T follicular helper cell (primary cell): ENCODE measurements around the gene SOHLH2.

Experiments used
- DNase-seq: peaks from one replicate; pipeline ENCODE4 v3.0.0-alpha.2; 2020; ENCODE audit warnings: low read depth
- total RNA-seq, 2 experiments: gene quantifications; one replicate each; lab custom pipeline; 2026; lab: John Stamatoyannopoulos, UW

Gene SOHLH2
- total RNA-seq: 0 reads per million in 2 experiments

DNA sequence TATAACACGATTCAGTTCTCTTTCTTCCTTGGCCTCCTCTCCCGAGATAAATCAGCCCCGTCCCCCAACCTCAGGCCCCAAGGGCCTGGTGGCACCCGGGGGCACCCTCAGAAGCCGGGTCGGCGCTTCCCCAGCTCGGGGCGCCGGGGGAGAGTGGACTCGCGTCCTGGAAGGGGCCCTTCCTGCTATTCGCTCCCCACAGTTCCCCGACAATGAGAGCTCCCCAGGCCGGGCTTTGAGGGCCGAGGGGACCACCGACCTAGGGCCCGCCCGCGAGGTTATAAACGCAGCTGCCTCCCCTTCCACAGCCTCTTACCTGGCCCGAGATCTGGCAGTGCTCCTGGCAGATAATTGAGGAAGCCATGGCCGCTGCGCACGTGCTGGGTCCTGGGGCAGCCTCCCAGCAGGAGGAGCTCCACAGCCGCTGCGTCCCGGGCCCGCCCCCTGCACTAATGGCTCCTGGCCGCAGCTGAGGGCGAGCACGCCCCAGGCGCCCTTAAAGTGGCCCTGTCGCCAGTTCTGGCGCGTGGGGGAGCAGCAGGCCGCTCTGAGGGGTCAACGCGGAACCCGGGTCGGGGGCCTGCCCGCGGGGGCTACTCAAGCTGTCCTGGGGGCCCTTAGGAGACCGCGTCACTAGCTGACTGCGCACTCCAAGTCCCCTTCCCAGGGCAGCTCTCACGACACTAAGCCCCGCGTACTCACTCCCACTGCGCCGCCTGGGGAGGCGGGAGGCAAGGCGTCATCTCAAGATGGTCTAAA, at the start of gene SOHLH2:
Gene SOHLH2 (minus strand): TSS at position 394 of the 759 bp plus-strand sequence. CDS start 30 bp downstream, at position 364.
- no peak for DNase-seq

DNA sequence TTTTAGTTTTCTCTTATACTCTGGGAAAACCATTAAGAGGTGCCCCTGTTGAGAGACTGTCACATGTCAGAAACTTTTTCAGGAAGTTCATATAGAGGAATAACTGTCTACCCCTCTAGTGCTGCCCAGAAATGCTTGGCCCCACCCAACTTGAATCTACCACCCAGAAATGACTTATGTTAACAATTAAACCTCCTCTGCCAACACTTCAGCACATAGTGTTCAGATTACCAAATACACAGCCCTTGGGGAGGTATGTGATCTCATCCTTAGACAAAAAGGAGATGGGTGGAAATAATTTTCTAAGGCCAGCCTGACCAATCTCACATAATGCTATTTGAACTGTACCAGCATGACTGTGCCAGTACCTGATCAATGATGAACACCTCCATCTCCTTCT, 47.6 kb upstream of the SOHLH2 start:
- DNase-seq: no peak

- no peak for DNase-seq
These were observed 46.7 kb upstream of the SOHLH2 start for GRCh38 chr13:36261011-36261410.

DNA sequence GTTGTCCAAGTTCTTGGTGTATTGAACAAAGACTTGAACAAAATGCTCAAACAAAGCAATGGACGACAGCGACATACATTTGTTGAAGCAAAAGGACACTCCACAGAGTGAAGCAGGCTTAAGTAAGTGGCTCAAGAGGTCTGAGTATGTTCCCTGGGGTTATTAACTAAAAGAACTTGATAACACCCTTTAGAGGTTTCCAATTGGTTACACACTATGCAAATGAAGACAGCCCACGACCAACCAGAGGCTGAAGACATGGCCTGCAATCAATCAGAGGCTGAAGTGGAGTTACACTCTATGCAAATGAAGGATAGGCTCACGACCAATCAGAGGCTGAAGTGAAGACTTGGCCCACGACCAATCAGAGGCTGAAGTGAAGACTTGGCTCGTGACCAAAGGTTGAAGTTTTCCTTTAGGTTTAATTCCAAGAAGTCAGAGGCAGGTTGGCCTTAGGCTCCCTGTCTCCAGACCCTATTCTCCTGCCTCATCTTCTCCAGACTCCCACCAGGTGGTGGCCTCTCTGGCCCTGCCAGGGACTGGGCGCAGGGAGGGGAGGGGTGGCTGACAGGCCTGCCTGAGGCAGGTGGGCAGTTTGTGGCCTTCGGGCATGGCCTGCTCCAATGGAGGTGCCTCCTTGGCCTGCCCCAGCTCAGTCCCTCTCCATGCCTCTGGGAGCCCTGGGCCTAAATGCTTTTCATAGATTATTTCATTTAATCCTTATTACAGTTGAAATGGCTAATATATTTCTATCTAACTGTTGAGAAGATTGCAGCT, 45.2 kb upstream of the SOHLH2 start:
- no peak for DNase-seq

DNA sequence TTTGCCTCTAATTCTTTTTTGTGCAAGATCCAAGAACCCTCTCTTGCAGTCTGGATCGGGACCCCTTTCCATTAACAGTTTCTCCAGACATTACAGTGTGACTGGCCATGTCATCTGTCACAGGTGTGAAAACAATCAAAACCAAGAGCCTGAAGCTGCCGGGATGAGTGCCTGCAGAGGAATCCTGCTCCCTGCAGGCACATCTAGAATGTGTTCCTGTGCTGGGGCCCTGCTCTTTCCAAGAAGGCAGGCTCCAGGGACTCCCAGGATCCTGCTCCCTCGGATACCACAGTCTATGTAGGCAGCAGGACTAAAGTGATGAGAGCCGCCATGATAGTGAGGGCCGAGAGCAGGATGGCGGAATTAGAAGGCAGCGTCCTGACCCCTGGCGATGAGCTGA, 44.5 kb upstream of the SOHLH2 start:
- DNase-seq: no peak

- no peak for DNase-seq
These were observed 37.2 kb upstream of the SOHLH2 start for GRCh38 chr13:36251526-36251925.

DNA sequence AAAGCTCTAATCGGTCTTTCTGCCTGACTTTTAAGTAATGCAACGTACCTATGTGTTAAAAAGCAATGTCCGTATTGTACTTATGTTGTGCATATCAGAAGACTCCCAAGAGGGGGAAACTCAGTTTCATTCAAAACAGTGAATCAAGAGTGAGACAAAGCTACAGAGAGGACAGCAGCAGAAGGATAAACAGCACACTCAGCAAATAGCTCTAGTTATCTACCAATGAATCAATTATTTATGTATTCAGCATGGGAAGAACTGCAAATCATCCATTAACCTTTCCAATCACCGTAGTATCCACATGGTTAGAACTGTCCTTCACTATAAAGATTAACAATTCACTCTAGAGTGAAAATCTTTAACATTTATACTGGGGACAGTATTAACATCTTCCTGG, 36.7 kb upstream of the SOHLH2 start:
- DNase-seq: no peak

GRCh38 chr13:36248700-36249099, 34.3 kb upstream of the SOHLH2 start:
- DNase-seq: no peak

DNA sequence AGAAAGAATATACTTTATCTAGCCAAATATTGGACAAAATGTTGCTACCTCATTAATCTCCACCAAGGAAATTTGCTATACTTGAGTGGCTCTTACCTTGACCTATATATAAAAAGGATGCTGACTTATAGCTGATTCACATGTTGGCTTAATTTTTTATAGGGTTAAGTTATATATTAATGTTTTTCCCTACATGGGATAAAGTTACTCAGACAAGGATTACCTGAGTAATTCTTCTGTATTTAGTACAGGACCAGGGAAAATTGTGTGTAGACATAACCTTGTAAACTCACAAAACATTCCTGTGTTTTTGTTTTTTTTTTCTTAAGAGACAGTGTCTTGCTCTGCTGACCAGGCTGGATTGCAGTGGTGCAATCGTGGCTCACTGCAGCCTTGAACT, 30.6 kb upstream of the SOHLH2 start:
- DNase-seq: no peak

- DNase-seq: no peak
These were observed 29.7 kb upstream of the SOHLH2 start for GRCh38 chr13:36244073-36244472.

GRCh38 chr13:36242761-36243160, 28.4 kb upstream of the SOHLH2 start:
- DNase-seq: no peak

DNA sequence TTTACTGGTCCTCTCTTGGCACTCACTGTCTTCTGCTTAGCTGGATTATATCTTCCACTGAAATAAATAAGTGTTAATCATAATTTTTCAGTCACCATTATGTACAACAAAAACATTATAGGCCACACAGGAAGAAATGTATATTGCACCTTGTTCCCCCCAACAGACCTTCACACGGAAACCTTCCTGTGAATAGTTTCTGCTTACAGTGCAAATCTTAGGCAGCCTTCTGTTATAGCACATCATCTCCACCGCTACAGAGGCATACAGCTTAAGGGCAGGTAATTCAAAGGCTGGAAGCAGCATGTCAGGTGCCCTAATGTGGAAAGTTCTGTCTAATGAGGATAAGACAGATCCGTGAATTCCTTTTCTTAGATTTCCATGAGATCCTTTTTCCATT, 16.9 kb upstream of the SOHLH2 start:
- no peak for DNase-seq

GRCh38 chr13:36224730-36225129, 10.4 kb upstream of the SOHLH2 start:
- no peak for DNase-seq

DNA sequence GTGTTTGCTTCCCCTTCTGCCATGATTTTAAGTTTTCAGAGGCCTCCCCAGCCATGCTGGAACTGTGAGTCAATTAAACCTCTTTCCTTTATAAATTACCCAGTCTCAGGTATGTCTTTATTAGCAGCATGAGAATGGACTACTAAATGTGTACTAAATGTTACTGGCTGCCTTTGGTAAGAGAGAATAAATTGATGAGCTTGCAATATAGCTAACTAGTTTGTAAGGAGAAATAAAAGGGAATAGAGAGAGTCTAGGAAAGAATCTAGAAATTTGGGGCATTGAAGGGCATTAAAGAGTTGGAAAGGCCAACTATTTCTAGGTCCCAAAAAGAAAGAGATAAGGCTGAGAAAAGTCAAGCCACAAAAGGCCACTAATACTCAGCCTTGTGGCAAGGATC, 5.5 kb upstream of the SOHLH2 start:
- DNase-seq: no peak

- no peak for DNase-seq
These were observed 3.1 kb upstream of the SOHLH2 start for GRCh38 chr13:36217456-36217855.

DNA sequence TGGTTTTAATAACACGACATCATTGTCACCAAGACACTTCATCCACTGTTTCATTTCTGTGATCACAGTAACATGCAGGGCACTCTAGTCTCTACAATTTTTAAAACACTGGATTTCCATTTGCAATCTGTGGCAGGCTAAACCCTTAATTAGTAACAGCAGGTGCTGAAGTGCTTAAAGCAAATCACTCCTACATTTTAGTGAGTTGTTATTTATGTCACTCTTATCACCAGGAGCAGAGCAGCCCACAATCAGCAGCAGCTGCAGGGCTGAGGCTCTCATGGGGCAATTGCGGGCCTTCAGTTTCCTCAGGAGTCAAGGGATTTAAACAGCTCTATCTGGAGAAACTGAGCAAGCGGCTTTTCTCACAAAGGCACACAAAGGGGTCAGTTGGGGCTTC, 1.6 kb downstream of the SOHLH2 start:
- no peak for DNase-seq

DNA sequence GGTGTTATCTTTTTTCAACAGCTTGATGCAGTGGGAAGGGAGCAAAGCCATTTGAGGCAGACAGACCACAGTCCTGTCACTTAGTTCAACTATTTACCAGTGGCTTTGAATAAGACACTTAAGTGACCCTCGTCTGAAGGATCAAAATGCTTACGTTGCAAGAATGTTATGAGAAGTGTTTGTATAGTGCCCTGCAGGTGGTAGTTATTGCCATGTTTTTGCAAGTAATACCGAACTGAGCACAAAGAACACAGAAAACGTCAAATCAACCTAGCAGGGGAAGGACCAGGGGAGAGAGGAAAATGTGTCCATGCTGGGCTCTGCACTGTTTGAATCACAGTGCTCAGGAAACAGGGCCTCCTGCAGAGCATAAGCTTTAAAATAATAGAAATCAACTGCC, 2.8 kb downstream of the SOHLH2 start:
- DNase-seq: no peak

GRCh38 chr13:36210738-36211137, 3.6 kb downstream of the SOHLH2 start:
- DNase-seq: no peak

DNA sequence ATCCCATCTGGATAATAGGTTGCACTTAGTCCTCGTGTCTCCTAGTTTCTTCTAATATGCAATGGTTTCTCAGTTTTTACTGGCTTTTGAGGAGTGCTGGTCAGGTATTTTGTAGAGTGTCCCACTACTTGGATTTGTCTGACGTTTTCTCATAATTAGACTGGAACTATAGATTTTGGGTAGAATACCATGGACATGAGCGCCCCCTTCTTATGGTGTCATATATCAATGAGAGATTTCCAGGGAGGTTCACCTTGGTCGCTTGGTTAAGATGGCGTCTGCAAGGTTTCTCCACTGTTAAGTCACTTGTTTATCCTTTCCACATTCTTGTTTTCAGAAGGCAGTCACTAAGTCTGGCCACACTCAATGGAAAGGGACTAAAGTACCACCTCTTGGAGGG, 6.7 kb downstream of the SOHLH2 start:
- DNase-seq: no peak

- no peak for DNase-seq
These were observed 21.1 kb downstream of the SOHLH2 start for GRCh38 chr13:36193151-36193855.

DNA sequence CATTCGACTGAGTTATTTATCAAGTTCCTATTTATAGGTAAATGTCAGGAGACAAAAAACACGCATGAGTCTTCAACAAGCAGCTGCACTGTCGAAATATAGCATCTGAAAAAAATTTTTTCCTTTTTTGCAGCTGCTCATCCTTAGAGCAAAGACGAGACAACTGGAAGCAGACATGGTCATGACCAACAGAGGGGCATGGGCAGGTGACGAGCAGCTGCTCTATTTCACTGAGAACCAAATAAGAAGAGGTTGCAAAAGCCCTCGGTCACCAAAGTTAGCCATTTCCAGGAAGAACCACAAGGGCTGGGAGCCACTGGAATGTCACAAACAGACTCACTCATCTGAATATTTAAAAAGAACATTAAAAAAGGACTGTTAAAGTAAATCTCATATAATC, 22.2 kb downstream of the SOHLH2 start:
- DNase-seq: no peak

GRCh38 chr13:36190771-36191170, 23.6 kb downstream of the SOHLH2 start:
- no peak for DNase-seq

- DNase-seq: no peak
These were observed 25.9 kb downstream of the SOHLH2 start for GRCh38 chr13:36188441-36188840.
